ENCODE results near the gene PARVB.

PARVB gene

DNA sequence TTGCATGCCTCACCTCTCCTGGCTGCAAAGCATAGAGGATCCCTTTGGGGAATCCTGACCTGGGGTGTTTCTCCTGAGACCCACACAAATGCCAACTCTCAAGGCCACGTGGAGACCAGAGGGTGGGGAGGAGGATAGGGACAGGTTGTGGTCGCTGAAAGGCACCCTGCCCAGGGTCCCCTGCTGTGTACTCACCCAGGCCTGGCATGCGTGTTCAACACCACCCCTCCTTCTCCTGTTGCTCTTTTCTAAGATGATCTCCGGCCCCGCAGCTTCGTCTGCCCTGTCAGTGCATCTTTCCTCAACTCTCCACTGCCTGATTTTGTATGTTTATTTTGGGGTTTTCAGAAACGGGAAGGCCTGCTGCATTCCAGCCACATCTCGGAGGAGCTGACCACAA is 112.0 kb downstream of the PARVB start:
- H3K4me3 ChIP-seq (ENCODE audit: low read length), result no peak overlapping the region
- TF ChIP-seq ZNF274 (IDR thresholded peaks at IDR 0.05; ENCODE audit: low read depth, low read length), result no peak

DNA sequence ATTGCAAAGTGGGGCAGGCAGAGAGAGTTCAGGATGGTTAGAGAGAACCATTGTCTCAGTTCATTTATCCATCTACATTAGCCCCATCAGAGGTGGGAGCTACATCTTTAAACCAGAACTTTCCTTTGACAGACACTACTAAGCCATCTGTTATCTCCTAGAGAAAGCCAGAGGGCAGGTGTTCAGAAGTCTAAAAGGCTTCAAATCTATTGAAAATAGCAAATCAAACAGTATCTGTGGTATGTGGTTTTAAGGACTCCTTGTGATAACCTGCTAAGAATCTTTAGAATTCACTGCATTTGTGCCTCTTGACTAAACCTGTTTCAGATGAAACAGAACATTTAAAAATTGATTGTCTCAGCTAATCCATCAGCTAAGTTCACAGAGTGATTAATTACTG is 112.7 kb downstream of the PARVB start:
- no peak overlapping the region for H3K4me3 ChIP-seq (ENCODE audit: low read length)
- no peak for TF ChIP-seq ZNF274 (IDR thresholded peaks at IDR 0.05; ENCODE audit: low read depth, low read length)

DNA sequence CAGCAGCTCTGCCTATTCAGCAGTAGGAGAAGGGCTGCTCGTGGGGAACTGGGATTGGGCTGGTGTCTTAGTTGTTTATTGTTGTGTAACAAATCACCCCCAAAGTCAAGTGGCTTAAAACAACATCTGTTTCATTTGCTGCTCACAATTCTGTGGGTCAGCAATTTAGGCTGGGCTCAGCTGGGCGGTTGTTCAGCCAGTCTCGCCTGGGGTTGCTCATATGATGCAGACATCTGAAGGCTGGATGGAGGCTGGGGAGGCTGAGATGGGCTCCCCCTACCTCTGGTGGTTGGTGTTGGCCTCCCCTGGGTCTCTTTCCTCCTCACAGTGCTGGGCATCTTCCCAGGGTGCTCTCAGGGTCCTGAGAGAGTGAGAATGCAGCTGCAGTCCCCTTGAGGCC is 113.3 kb downstream of the PARVB start:
- TF ChIP-seq ZNF274 (IDR thresholded peaks at IDR 0.05; ENCODE audit: low read depth, low read length), result no peak
- H3K4me3 ChIP-seq (ENCODE audit: low read length), result no peak overlapping the region

DNA sequence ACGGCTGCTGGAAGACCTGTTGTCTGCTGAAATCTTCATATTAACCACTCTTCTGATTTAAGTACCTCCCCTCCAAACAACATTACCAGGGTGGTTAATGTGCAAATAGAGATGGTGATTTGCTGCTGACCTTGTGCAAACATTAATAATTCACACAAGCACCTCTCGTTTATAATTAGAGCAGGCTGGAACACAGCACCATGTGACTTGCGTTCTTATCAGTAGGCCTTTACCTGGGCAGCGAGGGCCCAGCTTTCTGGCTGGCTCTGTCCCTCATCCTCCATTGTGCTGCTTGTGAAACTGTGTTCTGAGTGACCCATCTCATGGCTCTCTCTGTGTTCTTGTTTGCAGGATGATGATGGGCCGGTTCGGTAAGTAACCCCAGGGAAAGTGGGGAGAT is 115.7 kb downstream of the PARVB start:
- H3K4me3 ChIP-seq (ENCODE audit: low read length), result no peak overlapping the region
- no peak for TF ChIP-seq ZNF274 (IDR thresholded peaks at IDR 0.05; ENCODE audit: low read depth, low read length)

DNA sequence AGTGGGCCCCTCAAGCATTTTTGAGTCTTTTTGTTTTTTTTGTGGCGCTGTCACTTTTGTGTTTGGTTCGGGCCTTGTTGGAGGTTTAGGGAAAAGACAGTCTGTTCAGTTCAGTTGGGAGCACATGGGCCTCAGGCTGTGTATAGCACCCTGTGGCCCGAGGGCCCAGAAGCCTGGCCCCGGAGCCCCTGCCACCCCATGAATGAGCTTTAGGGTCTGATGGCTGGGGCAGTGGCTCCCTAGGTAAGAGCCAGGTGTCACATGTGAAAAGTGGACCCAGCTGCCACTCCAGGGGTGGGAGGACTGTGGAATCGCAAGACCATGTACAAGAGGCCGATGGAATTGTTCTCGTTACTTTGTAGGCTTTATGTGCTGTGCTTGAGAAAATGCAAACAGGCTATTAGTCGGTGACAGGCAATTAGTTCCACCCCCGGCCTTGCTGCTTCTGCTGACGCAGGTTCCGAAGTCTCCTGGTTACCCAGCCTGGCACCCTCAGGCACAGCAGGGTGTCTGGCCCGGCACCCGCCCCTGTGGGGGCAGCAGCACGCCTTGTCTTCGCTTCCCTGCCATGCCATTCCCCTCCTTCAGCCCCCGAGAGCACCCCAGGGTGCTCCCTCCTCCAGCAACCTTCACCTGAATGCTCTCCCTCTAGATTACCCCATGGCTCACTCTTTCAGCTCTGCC is 118.5 kb downstream of the PARVB start:
- no peak for TF ChIP-seq ZNF274 (IDR thresholded peaks at IDR 0.05; ENCODE audit: low read depth, low read length)
- H3K4me3 ChIP-seq (ENCODE audit: low read length), result no peak overlapping the region

DNA sequence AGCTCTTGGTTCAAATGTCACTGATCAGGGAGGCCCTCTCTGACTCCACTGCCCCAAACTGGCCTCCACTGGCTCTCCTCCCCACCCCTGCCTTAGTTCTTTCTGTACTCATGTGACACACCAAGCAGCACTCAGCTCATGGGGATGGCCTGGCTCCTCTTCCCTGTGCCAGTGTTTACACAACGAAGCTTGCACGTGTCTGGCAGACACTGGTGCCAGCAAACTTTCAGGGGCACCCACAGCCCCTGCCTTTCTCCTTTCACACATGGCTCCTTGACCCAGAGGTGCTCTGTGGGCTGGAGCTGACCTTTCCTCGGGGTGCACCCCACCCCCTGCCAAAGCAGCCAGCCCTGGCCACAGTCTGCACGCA is 119.0 kb downstream of the PARVB start:
- no peak for TF ChIP-seq ZNF274 (IDR thresholded peaks at IDR 0.05; ENCODE audit: low read depth, low read length)
- no peak overlapping the region for H3K4me3 ChIP-seq (ENCODE audit: low read length)

DNA sequence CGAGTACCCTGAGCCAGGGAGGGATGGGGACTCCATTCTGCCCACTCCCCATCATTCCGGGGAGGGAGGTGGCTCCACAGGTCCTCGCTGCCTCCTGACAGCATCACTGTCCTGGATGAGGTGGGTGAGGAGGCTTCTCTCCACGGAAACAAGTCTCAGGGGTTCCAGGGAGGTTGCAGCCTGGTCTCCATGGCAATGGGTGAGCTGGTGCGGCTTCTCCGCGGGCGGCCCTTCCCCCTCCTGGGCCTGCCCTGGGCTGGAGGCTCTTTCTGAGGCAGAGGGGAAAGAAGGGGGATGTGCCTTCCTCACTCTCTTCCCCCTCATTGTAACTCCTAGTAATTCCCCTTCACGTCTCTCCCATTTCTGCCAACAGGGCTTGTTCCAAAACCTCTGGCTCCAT is 119.5 kb downstream of the PARVB start:
- H3K4me3 ChIP-seq (ENCODE audit: low read length), result no peak overlapping the region
- no peak for TF ChIP-seq ZNF274 (IDR thresholded peaks at IDR 0.05; ENCODE audit: low read depth, low read length)

DNA sequence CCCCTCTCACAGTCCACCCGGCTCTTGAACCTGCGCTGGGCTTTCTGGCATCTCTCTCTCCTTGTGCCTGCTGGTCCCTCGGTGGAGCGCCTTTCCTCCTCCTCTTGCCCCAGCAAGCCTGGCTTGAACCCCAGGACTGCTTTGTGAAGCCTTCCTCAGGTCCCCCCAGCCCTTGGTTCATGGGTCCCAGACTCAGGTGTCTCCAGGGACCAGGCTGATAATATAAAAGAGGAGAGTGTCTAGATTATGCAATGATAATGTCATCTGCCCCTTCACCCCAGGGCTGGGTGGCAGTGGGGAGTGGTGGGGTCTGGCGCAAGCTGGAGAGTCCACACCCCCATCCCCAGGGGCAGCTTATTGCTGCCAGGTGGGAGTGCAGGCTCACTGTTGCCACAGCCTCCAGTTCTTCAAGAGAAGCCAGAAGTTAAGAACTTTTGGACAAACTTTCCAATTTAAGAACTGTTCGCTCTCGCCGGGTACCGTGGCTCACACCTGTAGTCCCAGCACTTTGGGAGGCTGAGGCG is 120.0 kb downstream of the PARVB start:
- H3K4me3 ChIP-seq (ENCODE audit: low read length), result no peak overlapping the region
- no peak for TF ChIP-seq ZNF274 (IDR thresholded peaks at IDR 0.05; ENCODE audit: low read depth, low read length)

DNA sequence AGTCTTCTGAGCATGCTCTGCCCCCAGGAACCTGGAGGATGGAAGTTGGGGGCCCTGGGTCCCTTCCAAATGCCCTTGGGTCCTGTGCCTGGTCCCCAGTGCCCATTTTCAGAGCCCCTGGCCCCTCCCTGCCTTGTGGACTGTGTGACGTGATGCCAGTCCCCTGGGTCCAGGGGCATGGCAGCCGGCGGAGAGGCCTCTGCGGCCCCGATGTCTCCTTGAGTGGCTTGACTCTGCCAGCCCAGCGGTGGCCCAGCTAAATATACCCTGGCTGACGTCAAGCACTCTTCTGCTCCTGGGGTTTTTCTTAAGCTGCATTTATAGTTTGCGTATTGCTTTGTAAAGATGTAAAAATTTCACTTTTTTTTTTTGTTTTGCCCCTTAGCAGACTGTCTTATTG is 121.4 kb downstream of the PARVB start:
- H3K4me3 ChIP-seq (ENCODE audit: low read length), result no peak overlapping the region

DNA sequence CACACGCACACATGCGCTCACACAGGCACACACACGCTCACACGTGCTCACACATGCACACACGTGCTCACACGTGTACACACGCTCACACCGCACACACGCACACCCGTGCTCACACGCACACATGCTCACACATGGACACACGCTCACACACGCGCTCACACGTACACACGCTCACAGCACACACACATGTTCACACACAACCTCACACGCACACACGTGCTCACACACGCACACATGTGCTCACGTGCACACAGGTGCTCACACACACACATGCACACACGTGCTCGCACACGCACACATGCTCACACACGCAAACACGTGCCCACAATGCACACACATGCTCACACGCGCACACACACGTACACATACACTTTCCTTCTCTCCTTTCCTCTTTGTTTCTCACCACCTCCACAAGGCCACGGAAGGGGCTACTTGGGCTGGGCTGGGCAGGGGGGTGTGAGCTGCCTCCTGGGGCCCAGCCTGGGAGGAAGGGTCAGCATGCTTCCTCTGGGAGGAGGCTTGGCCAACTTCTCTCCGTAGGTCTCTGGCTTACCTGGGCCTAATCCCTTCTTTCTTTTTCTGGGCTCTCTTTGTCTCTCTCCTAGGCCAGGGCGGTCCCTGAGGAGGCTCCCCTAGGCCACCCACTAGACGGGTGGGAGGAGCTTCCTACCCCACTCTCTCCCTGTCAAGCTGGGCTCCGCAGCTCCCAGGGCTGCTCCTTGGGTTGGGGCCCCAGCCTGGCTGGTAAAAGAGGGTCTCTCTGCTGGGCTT is 122.2 kb downstream of the PARVB start:
- H3K4me3 ChIP-seq (ENCODE audit: low read length), result no peak overlapping the region
- TF ChIP-seq ZNF274 (IDR thresholded peaks at IDR 0.05; ENCODE audit: low read depth, low read length), result no peak

More for the DNA sequence above, 121.4 kb downstream of the PARVB start:
- no peak for TF ChIP-seq ZNF274 (IDR thresholded peaks at IDR 0.05; ENCODE audit: low read depth, low read length)

DNA sequence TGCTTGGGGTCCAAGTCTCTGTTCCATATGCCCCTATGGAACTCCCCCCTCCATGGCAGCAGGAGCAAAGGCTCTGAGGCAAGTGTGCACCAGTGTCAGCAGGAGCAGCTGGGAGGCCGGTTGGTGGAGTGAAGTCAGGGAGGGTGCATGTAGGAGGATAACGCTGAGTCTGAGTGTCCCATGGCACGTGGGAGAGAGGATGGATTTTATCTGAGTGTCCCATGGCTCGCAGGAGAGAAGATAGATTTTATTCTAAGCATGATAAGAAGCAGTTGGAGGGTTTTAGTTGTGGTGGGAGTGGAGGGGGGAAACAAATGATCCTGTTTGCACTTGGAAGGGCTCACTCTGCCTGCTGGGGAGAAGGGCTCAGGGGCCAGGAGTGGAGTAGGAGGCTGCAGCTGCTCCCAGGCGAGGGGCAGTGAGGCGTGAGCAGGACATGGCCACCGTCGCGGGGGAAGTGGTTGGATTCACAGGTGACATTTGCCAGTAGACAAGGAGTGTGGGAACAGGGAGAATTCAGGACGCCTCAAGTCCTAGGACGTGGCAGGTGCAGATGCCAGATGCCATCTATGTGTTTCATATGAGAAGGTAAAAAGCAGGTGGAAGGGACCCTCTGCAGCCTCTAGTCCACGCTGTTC is 123.0 kb downstream of the PARVB start:
- TF ChIP-seq ZNF274 (IDR thresholded peaks at IDR 0.05; ENCODE audit: low read depth, low read length), result no peak
- no peak overlapping the region for H3K4me3 ChIP-seq (ENCODE audit: low read length)

DNA sequence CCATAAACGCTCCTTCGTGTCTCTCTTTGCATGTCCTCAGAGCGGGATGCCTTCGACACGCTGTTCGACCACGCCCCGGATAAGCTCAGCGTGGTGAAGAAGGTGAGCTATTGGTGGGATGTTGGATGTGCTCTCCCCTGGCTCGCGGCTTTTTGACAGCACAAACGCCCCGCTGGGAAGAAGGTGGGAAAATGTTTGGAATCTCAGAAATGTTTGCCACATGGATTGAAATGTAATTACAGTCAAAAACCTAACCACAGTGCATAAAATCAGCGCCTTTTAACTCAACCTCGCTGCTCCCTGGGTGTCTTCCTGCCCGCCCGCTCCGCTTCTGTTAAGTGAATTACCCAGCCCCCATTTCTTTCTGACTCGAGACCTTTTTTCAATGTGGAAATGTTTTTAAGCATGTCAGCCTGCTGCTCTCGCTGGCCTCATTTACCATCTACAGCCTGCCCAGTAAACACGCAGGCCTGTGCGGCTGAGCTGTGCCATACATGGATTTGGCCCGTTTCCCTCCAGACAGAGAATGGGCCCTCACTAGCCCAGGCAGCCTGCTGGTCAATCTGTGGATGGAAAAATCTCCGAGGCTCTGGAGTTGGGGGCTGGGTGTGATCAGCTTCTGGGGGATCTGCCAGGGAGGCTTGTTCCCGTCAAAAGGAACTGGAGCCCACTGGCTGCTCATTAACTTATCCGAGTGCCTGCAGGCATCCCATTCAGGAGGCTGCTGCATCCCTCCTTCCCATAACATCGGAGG is 123.9 kb downstream of the PARVB start:
- no peak overlapping the region for H3K4me3 ChIP-seq (ENCODE audit: low read length)
- no peak for TF ChIP-seq ZNF274 (IDR thresholded peaks at IDR 0.05; ENCODE audit: low read depth, low read length)

DNA sequence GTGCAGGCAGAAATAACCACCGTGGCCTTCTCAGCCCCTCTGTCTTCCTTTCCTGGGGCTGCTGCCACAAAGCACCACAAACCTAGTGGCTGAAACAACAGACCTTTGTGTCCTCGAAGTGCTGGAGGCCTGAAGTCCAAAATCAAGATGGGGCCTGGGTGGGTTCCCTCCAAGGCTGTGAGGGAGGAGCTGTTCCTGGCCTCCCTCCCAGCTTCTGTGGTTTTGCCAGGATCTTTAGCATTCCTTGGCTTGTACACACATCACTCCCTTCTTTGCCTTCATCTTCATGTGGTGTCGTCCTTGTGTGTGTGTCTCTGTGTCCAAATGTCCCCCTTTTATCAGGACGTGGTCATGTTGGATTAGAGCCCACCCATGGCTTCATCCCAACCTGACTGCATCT is 127.6 kb downstream of the PARVB start:
- TF ChIP-seq ZNF274 (IDR thresholded peaks at IDR 0.05; ENCODE audit: low read depth, low read length), result no peak
- no peak overlapping the region for H3K4me3 ChIP-seq (ENCODE audit: low read length)

DNA sequence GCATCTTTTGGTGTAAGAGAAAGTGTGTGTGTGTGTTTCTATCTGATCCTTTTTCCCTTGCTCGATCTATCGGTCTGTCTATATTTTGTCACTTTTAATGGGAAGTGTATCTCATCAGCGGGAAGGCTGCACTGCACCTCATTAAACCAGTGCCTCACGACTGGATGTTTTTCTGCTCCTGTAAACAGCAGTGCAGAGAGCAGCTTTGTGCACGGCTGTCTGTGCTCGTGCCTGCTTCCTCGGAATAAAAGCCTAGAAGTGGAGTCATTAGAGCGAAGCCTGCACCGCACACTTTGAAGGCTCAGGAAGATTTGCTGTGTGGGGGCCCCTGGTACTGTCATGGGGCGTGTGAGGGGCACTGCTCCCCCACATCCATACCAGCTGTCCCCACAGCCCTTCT is 129.6 kb downstream of the PARVB start:
- TF ChIP-seq ZNF274 (IDR thresholded peaks at IDR 0.05; ENCODE audit: low read depth, low read length), result no peak
- no peak overlapping the region for H3K4me3 ChIP-seq (ENCODE audit: low read length)

All from GM08714 (cell line).